HEK293T (cell line): ENCODE measurements around the gene NRG3.

Experiments
- LEF1 ChIP-seq: fragments of 450-650 bp; IDR thresholded peaks from 2 replicates; pipeline ENCODE4 v1.6.1; 2017; ENCODE audit warnings: mild to moderate bottlenecking, borderline replicate concordance
- SP1 ChIP-seq: fragments of 450-650 bp; IDR thresholded peaks from 2 replicates; pipeline ENCODE4 v1.6.1; 2017
- TF ChIP-seq, protein P1 (sequence below): fragments of 450-650 bp; IDR thresholded peaks from 2 replicates; pipeline ENCODE4 v1.6.1; 2016

DNA sequence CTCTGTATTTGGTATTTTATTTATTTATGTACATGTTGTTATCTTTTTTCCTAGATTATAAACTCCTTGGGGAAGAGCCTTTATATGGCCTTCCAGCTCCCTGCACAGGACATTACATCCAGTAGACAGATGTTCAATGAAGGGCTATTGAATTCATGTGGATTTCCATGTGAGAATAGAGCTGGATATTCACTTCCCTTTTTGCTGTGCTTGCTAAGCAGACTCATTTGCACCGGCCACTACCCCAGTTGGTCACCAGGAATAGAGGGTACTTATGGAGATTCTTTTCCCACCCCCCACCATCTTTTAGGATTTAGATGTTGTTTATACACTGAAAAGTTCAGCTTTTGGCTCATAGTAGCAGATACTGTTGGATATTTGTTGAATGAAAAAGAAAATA lies 374.1 kb downstream of the NRG3 start:
- TF ChIP-seq, protein P1, sequence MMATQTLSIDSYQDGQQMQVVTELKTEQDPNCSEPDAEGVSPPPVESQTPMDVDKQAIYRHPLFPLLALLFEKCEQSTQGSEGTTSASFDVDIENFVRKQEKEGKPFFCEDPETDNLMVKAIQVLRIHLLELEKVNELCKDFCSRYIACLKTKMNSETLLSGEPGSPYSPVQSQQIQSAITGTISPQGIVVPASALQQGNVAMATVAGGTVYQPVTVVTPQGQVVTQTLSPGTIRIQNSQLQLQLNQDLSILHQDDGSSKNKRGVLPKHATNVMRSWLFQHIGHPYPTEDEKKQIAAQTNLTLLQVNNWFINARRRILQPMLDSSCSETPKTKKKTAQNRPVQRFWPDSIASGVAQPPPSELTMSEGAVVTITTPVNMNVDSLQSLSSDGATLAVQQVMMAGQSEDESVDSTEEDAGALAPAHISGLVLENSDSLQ: no peak
- TF ChIP-seq LEF1: no peak
- no peak for TF ChIP-seq SP1
